ENCODE measurements around the gene CCNB1IP1. TPM values are rescaled to one million over a fixed set of nuclear protein-coding genes. Genes with fewer than 3 reads are reported as not detected.
"Not testable (repeated sequence)": the region's sequence is repeated elsewhere in the genome, so short reads cannot be mapped to it uniquely, and the experiment has no call there.

Gene CCNB1IP1, protein sequence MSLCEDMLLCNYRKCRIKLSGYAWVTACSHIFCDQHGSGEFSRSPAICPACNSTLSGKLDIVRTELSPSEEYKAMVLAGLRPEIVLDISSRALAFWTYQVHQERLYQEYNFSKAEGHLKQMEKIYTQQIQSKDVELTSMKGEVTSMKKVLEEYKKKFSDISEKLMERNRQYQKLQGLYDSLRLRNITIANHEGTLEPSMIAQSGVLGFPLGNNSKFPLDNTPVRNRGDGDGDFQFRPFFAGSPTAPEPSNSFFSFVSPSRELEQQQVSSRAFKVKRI
- total RNA-seq (2014; rRNA removed; shearing (Covaris generic)), result 83.8 and 92.0 TPM in 2 replicates

DNA sequence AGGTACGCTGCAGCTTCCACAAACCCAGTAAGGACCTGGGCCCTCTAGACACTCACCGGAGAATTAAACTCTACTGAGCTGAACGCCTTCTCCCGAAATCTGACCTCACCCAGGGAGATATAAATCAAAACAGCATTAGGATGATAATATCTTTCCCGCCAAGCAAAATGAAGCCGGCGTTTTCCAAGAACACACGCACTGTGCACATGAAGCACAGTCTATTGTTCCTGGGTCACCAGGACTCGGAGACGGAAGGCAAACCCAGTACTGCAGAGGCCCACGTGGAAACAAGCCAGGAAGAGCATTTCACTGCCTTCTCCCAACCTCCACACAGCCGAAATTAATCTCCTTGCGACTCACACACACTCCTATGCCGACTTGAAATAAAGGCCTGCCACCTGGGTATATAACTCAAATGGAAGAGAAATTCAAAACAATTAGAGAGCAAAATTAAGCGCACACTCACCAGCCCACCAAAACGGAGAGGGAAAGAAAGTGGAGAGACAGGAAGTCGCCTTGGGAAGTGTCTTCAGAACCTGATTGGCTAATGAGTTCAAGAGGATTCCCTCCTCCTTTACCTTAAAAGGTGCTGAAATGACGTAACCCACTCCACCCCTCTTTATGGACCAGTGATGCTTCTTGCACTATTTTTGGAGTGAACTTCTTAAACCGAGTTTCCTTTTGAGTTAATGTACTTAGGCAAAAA, at the start of gene CCNB1IP1:
CCNB1IP1 (minus strand) TSS at position 492 of the 706 bp plus-strand sequence. CDS start 16,756 bp downstream, outside the sequence.
- DNase-seq (ENCODE audit: low spot score), result peak; percentile 95

DNA sequence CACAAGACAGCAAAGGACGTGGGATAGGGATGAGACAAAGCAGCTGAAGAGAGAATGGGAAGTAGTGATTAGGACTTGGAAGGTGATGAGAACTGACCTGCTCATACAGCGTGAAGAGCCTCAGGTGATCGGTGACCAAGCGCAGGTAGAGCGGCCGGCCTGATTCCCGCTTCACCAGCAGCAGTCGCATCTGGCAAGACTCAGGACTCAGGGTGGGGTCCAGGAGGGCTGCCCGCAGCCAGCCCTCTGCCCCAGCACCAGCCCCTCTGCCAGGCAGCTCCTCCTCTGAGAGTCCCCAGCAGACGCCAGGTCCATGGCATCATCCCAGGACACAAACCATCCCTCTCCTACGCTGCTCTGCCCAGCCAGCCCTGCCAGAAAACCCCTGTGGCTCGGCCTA, 49.4 kb upstream of the CCNB1IP1 start:
- DNase-seq (ENCODE audit: low spot score), result no peak

DNA sequence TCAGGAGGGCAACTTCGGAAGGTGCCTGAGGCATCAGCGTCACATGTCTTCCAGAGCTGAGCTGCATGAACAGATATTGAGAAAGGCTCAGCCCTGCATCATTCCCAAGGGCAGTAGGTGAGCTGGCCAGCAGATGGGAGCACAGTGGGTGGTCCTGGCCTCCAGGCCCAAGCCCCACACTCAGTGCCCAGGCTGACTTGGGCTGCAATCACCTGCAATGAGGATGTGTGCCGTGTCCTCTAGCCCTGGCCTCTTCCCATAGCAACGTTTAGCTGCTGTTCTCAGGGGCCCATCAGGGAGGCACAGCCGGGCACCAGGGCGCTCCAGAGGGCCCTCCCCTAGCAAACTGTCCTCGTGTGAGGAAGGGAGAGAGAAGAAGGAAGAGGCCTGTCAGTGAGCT, 48.3 kb upstream of the CCNB1IP1 start:
- no peak for DNase-seq (ENCODE audit: low spot score)

DNA sequence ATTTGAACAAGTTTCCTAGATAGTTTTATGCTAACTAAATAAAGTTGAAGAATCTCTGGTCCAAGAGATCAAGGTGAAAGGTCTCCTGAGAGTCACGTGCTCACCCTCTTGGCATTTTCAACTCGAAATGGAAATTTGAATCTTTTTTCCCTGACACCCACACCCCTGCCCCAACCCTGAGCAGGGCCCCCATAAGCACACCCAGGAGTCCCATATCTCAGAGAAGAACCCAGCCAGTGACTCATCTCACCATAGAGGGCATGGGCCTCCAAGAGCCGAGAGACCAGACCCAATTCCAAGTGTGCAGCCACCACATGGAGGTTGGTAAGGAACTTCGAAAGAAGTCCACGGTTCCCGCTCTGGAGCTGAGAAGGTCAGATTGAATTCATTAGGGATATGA, 47.6 kb upstream of the CCNB1IP1 start:
- no peak for DNase-seq (ENCODE audit: low spot score)

DNA sequence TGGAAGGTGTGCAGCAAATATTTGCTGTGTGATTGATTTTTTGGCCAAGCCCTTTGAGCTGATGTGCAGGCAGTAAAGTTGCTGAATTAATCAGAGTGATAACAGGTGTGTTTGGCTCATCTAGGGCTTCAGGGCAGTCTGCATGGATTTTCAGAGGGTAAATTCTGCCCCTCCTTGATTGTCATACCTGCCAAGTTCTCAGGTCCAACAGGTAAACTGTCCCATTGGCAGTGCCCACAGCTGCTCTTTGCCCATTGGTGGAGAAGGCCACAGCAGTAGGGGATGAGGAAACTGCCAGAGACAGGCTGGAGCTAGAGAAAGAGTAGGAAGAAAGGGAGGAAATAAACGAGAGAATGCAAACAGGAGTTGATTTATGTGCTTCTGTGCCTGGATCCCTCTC, 46.7 kb upstream of the CCNB1IP1 start:
- no peak for DNase-seq (ENCODE audit: low spot score)

DNA sequence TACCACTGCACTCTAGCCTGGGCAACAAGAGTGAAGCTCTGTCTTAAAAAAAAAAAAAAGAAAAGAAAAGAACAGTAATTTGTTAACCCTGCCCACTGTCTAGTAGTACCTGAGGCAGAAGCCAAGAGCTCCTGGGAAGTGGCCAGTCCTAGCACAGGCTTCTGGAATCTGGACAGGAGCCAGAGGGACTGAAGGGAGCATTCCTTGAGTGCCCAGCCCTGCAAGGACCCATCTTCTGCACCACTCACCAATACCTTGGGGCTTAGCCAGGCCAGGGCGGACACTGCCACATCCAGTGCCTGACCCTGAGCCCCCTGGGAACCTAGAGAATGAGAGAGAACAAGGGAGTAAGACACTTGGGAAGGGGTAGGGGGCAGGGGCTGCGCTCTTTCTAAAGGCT, 44.1 kb upstream of the CCNB1IP1 start:
- DNase-seq (ENCODE audit: low spot score), result no peak

DNA sequence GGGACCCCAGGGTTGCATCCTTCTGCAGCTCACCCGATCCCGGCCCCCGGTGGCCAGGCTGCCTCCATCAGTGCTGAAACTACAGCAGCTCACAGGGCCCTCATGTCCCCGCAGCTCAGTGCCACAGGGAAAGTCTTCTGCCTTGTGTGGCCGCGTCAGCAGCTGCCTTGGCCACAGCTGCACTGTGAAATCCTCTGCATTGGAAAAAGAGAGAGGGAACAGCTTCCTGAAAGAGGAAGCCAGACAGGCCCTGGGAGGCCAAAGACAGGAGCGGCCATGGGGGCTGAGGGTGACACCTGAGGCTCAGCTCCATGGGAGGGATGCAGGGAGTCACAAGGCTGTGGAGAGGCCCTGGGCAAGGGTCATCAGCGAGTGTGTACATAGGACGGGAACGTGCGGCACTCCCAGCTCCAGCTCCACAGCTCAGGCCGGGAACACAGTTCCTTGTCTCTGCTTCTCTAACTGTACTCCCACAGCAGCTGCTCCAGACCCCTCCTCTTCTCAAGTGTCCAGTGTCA, 43.1 kb upstream of the CCNB1IP1 start:
- DNase-seq (ENCODE audit: low spot score), result no peak

DNA sequence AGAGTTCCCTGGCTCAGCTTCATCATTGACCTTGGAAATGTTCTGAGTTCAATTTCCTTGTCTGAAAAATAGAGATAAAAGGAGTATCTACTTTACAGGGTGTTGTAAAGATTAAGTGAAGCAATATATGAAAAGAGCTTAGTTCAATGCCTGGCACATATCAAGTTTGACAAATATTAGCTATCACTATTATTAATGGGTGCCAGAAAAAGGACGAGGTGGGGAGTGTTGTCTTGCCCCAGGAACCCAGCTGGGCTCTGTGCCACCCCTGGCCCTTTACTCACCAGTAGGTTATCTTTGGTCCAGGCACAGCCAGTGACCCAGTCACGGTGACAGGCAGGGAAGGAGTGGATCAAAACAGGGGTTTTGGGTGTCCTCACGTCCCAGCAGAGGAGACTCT, 42.4 kb upstream of the CCNB1IP1 start:
- DNase-seq (ENCODE audit: low spot score), result no peak

DNA sequence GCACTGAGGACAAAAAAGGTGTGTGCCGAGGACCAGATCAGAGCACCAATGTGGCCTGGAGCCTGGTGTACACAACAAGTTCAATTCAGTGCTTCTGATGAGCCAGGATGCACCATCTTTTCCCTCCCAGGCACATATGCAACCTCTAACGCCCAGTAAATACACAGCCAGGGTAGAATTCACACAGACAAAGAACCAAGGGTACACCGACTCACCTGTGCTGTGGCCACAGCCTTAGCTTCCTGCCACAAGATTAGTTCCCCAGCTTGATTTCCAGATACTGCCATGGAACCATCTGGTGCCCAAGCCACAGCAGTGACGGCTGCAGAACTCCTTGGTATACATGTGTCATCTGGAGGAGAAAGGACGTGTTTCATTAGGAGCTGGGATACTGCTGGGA, 39.7 kb upstream of the CCNB1IP1 start:
- DNase-seq (ENCODE audit: low spot score), result no peak

DNA sequence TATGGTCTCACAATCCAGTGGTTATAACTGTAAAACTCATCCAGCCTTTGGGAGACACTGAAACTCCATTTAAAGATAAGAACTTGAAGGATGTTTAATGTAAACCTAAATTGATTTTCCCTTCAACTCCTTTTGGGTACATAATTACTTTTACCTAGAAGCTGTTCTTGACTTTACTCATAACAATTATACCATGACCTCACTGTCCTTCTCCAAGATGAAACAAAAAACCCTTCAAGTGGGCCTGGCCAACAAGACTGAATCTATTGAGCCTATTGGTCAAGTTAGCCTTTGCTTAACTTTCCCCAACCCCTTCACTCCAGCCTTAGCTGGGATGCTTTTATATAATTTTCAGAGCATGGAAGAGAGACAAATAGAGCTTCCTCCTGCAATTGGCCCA, 32.8 kb upstream of the CCNB1IP1 start:
- no peak for DNase-seq (ENCODE audit: low spot score)

DNA sequence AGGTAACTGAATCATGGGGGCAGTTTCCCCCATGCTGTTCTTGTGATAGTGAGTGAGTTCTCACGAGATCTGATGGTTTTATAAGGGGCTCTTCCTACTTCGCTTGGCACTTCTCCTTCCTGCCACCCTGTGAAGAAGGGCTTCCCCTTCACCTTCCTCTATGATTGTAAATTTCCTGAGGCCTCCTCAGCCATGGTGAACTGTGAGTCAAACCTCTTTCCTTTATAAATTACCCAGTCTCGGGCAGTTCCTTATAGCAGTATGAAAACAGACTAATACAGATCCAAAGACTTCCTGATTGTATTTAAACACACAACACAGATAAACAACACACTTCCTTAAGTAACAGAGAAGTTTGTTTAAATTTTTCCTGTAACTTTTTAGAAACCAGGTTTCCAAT, 25.4 kb upstream of the CCNB1IP1 start:
- not testable (repeated sequence) for DNase-seq (ENCODE audit: low spot score)

DNA sequence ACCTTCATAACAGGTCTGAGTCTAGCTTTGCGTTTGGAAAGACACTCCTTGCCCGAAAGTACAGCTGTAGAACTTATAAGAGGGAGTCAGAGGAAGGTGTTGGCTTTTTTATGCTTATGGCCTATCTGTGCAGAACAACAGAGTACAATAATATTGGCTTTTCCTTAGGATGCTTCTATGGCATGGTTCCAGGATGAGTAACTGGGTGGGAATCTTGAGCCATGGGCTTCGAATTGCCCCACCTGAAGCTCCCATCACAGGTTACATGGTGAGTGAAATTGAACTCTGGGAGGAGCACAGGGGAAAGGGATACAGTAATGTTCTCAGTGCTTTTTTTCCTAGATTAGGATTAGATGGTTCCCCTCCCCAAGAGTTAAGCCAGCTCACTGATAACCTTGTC, 23.3 kb upstream of the CCNB1IP1 start:
- no peak for DNase-seq (ENCODE audit: low spot score)

DNA sequence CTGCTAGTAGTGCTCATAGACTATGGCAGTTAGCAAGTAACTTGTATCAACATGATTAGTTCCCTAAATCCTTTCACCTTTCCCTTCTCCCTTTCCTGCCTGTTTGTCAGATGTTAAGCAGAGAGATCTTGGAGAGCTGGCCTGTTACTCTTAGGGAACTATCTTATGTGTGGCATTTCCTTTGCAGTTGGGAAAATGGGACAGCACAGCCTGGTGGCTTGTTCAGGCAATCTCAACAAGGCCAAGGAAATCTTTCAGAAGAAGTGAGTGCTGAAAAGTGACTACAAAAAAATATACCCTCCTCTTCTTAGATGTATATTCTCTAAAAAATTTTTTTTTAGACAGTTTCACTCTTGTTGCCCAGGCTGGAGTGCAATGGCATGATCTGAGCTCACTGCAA, 17.8 kb upstream of the CCNB1IP1 start:
- DNase-seq (ENCODE audit: low spot score), result no peak

DNA sequence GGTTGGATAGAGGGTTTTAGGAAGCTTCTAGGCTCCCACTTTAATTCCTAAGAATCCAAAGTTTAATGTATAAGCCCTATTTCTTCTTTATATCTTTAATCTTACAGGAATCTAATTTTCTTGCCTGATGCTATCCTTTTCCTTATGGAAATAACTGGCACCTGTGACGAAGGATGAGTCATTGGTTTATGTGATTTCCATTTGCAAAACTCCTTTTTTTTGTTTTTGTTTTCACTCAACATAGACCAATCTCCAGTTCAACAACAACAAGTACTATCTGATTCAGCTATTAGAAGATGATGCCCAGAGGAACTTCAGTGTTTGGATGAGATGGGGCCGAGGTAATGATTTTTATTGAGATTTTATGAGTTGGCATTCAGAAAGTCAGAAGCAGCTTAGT, 17.2 kb upstream of the CCNB1IP1 start:
- no peak for DNase-seq (ENCODE audit: low spot score)

DNA sequence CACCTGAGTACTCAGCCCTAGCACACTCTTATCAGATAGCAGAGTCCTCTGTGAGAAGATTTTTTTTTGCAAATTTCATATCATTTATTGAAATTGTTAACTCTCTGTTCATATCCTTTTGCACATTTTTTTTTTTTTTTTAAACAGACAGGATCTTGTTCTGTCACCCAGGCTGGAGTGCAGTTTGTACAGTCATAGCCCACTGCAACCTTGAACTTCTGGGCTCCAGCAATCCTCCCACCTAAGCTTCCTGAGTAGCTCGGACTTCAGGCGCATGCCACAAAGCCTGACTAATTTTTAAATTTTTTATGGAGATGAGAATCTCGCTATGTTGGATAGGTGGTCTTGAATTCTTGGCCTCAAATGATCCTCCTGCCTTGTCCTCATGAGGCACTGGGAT, 14.7 kb upstream of the CCNB1IP1 start:
- no peak for DNase-seq (ENCODE audit: low spot score)

DNA sequence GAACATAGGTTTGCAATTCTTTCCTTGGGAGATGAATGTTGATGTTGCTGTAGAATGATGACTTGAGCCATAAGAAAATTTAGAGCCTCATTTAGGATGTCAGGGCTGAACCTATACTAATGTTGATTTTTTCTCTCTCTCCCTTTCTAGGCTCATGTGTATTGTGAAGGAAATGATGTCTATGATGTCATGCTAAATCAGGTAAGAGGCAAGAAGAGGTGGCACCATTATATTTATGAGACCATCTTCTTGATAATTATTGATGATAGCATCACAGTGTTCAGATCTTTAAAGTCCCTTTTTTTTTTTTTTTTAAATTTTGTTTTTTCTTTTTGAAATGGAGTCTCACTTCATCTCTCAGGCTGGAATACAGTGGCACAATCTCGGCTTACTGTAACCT, 13.6 kb upstream of the CCNB1IP1 start:
- DNase-seq (ENCODE audit: low spot score), result no peak

DNA sequence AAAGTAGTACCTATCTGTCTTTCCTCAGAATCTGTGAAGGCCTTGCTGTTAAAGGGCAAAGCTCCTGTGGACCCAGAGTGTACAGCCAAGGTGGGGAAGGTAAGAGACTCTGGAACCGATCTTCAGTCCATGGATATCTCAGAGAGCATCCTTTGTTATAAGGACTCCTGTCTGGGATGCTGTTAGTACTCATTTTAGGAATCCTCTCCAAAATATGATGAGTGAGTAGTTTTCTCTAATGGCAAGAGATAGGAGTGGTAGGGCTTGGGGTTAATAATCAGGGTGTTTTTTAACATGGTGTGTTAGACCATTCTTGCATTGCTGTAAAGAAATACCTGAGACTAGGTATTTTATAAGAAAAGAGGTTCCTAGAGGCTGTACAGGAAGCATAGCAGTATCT, 12.3 kb upstream of the CCNB1IP1 start:
- no peak for DNase-seq (ENCODE audit: low spot score)

DNA sequence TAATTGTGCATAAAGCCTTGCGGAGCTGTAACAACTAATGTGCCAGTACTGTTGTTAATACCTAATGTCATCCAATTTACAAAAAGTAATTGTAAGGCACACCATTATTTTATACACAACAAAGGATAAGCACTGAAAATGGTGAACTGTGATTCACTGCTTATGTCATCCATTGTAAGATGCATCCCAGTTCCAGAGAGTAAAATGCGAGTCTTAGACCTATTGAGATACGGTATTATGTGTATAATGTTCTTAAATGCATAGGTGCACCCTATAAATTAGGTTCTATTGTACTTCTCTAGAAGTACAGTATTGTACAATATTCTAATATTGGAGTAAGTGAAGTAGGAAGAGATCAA, 10.8 kb upstream of the CCNB1IP1 start:
- no peak for DNase-seq (ENCODE audit: low spot score)

DNA sequence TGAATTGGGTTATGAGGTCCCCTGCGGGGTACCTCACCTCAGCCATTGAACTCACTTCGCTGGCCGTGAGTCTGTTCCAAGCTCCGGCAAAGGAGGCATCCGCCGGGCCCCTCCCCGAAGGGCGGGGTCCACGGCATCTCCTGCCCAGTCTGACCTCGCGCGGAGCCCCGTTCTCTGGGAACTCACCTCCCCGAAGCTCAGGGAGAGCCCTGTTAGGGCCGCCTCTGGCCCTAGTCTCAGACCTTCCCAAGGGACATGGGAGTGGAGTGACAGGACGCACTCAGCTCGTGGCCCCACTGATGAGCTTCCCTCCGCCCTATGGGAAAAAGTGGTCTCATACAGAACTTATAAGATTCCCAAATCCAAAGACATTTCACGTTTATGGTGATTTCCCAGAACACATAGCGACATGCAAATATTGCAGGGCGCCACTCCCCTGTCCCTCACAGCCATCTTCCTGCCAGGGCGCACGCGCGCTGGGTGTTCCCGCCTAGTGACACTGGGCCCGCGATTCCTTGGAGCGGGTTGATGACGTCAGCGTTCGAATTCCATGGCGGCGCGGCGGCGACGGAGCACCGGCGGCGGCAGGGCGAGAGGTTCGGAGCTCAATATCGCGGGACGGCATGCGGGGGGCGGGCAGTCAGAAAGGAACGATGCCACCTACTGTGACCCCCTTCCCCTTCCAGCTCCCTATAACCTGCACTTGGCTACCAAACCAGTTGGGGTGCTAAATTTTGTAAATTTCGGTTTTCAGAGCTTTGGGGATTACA, 10.2 kb upstream of the CCNB1IP1 start, which contains the start of gene PARP2:
PARP2 (plus strand) TSS at position 544 of the 770 bp plus-strand sequence; CDS start at position 551, 7 bp downstream.
- DNase-seq (ENCODE audit: low spot score), result peak; percentile 99

DNA sequence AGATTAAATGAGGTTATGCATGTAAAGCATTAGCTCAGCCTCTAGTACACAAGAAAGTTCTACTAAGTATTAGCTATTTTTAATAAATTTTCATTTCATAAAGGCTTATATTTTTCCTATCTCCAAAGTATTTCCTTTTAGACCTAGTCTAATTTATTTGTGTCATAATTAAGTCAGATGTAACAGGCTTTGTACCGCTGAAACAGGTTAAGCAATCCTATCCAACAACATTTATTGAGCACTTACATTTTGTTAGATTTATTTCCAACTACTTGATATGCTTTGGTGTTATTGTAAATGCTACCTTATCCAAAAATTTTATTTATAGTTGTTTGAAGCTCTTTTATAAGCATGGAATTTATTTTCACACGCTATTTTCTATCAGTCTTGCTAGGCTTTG, 8.6 kb upstream of the CCNB1IP1 start:
- DNase-seq (ENCODE audit: low spot score), result no peak

DNA sequence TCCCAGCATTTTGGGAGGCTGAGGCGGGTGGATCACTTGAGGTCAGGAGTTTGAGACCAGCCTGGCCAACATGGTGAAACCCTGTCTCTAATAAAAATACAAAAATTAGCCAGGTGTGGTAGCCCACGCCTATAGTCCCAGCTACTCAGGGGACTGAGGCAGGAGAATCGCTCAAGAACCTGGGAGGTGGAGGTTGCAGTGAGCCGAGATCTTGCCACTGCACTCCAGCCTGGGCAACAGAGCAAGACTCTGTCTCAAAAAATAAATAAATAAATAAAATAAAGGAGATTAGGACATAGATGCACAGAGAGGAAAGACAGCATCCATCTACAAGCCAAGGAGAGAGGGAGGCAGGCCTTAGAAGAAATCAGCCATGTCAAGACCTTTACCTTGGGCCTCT, 8.0 kb upstream of the CCNB1IP1 start:
- not testable (repeated sequence) for DNase-seq (ENCODE audit: low spot score)

DNA sequence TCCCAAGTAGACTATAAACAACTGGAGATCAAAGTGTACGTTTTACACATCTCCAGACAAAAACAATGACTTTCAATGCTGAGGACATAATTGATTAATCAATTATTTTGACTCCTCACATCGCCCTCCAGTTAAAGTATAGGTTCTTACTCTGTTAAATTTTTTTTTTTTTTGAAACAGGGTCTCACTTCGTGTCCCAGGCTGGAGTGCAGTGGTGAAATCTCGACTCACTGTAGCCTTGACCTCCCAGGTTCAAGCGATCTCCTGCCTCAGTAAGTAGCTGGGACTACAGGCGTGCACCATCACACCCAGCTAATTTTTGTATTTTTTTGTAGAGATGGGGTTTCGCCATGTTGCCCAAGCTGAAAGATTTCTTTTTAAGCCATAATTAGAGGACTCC, 938 bp upstream of the CCNB1IP1 start:
- no peak for DNase-seq (ENCODE audit: low spot score)

DNA sequence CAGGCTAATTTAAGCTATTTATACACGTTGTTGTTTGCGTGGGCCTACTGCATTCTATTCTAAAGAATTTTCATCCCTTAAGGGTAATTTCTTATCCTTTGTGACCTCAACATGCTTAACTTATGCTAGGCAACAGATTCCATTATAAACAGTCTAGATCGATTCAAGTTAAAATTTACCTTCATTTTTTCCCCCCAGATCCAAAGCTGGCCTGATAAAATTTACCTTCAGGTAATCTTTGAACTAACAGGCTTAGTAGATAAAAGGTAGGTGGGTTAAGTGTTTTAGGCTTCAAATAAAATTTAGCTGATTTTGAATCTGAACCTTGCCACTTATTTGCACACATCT, 389 bp upstream of the CCNB1IP1 start:
- no peak for DNase-seq (ENCODE audit: low spot score)
